Testis (tissue), 3 donors: ENCODE data around the gene WIF1. TPM values are rescaled to one million over a fixed set of nuclear protein-coding genes. Genes with fewer than 3 reads are reported as not detected.

Experiments
- DNase-seq: peaks from one replicate; pipeline ENCODE4 v3.0.0-alpha.2; 2019
- H3K27ac ChIP-seq, 2 donors: fragments of 200-600 bp; sonication (generic); one replicate each; pipeline ENCODE4 v1.5.1; 2019
- H3K27me3 ChIP-seq: fragments of 200-600 bp; sonication (generic); one replicate; pipeline ENCODE4 v1.5.1; 2019
- H3K36me3 ChIP-seq: fragments of 200-600 bp; sonication (generic); one replicate; pipeline ENCODE4 v1.5.1; 2017; ENCODE audit warnings: low read depth; ENCODE audit errors: missing control alignments
- H3K4me1 ChIP-seq: fragments of 200-600 bp; sonication (generic); one replicate; pipeline ENCODE4 v1.5.1; 2019
- H3K4me3 ChIP-seq, 2 donors: fragments of 200-600 bp; sonication (generic); one replicate each; pipeline ENCODE4 v1.5.1; 2017 to 2019
- H3K9me3 ChIP-seq: fragments of 200-600 bp; sonication (generic); one replicate; pipeline ENCODE4 v1.5.1; 2017
- CTCF ChIP-seq, 3 experiments: fragments of 450-650 bp in 2 of 3; fragments of 200-600 bp in 1 of 3; sonication (generic) in 1 of 3; IDR thresholded peaks; one replicate each; pipeline ENCODE4 v1.5.1; 2016 to 2019; ENCODE audit warnings: antibody characterized with exemption in 3 of 3, mild to moderate bottlenecking in 2 of 3, moderate library complexity in 1 of 3
- POLR2A ChIP-seq: fragments of 450-650 bp; IDR thresholded peaks from one replicate; pipeline ENCODE4 v1.6.1; 2017; ENCODE audit warnings: antibody characterized with exemption, mild to moderate bottlenecking, moderate library complexity
- WGBS, 2 donors: methylation state at CpG; one replicate each; pipeline ENCODE4 v1.1.5; 2018; 5-methylcytosine and 5-hydroxymethylcytosine counted together
- intact Hi-C: fragments of 100-400 bp; cut with DNase I; formaldehyde crosslinking; loops from one replicate; pipeline ENCODE4 v1.15.1; 2023; ENCODE audit warnings: low total_unique reads
- polyA plus RNA-seq: library from polyadenylated mRNA; stranded (reverse); fragments of 350-450 nt; fragmentation: Illumina TruSeq; extraction: RNeasy Lipid Tissue Mini Kit (QIAGEN cat#74804); gene quantifications from one replicate; pipeline ENCODE4 v1.2.3, GENCODE V29; 2014; ENCODE audit warnings: low read depth, low replicate concordance; ENCODE audit not compliant: insufficient read depth
- total RNA-seq, 2 donors: library from RNA; depleted of rRNA; stranded (reverse); fragments of >200 nt; gene quantifications; one replicate each; pipeline ENCODE4 v1.2.3, GENCODE V29; 2016

Gene WIF1
- total and polyA plus RNA-seq, 3 donors from 2014 or later, result 0.87 to 4.5 (median 3.1) TPM

GRCh38 chr12:65155784-65156183 lies 34.7 kb upstream of the WIF1 start:
- no peak overlapping the region for H3K4me3 ChIP-seq
- DNase-seq, result no peak
- no peaks in the 10 kb centered on the region for H3K9me3 ChIP-seq
- no peaks in the 10 kb centered on the region for H3K27me3 ChIP-seq
- TF ChIP-seq CTCF (IDR thresholded peaks at IDR 0.05) (no peak), POLR2A (no peak)
- H3K27ac ChIP-seq, result no peak overlapping the region
- H3K36me3 ChIP-seq, result no peaks in the 10 kb centered on the region
- intact Hi-C loops, result no loop called here
- no peaks in the 10 kb centered on the region for H3K4me1 ChIP-seq
- WGBS, 2 donors, result 63 to 67% methylated on average over 3 of the region's 3 CpGs

GRCh38 chr12:65152596-65152995 lies 31.5 kb upstream of the WIF1 start:
- TF ChIP-seq CTCF (IDR thresholded peaks at IDR 0.05), result no peak
- no peak for TF ChIP-seq POLR2A
- intact Hi-C loops, result no loop called here
- no peaks in the 10 kb centered on the region for H3K9me3 ChIP-seq
- no peaks in the 10 kb centered on the region for H3K27me3 ChIP-seq
- H3K4me1 ChIP-seq, result no peaks in the 10 kb centered on the region
- no peak for DNase-seq
- H3K27ac ChIP-seq, result no peak overlapping the region
- H3K4me3 ChIP-seq, result no peak overlapping the region
- H3K36me3 ChIP-seq, result no peaks in the 10 kb centered on the region
- WGBS, 2 donors, result 60 to 75% methylated on average over 1 of the region's 1 CpG

GRCh38 chr12:65152012-65152411 lies 30.9 kb upstream of the WIF1 start:
- Histone ChIP-seq H3K27ac (no peak overlapping the region), H3K4me1 (no peaks in the 10 kb centered on the region), H3K27me3 (no peaks in the 10 kb centered on the region), H3K36me3 (no peaks in the 10 kb centered on the region), H3K4me3 (no peak overlapping the region), H3K9me3 (no peaks in the 10 kb centered on the region)
- intact Hi-C loops, result no loop called here
- no peak for TF ChIP-seq POLR2A
- no peak for TF ChIP-seq CTCF (IDR thresholded peaks at IDR 0.05)
- no peak for DNase-seq

GRCh38 chr12:65147312-65147905 lies 26.3 kb upstream of the WIF1 start:
- DNase-seq, result no peak
- H3K36me3 ChIP-seq, result no peaks in the 10 kb centered on the region
- no peaks in the 10 kb centered on the region for H3K9me3 ChIP-seq
- TF ChIP-seq CTCF (IDR thresholded peaks at IDR 0.05) (no peak), POLR2A (no peak)
- no peak overlapping the region for H3K27ac ChIP-seq
- no peak overlapping the region for H3K4me3 ChIP-seq
- no peaks in the 10 kb centered on the region for H3K27me3 ChIP-seq
- 68 to 83% methylated on average over 2 of the region's 2 CpGs for WGBS, 2 donors
- intact Hi-C loops, result no loop called here
- no peaks in the 10 kb centered on the region for H3K4me1 ChIP-seq

- no peaks in the 10 kb centered on the region for H3K4me1 ChIP-seq
- no peaks in the 10 kb centered on the region for H3K9me3 ChIP-seq
- 87 to 91% methylated on average over 1 of the region's 1 CpG for WGBS, 2 donors
- H3K36me3 ChIP-seq, result no peaks in the 10 kb centered on the region
- no peak overlapping the region for H3K27ac ChIP-seq
- no peaks in the 10 kb centered on the region for H3K27me3 ChIP-seq
- no peak overlapping the region for H3K4me3 ChIP-seq
- no peak for DNase-seq
- intact Hi-C loops, result no loop called here
- no peak for TF ChIP-seq CTCF (IDR thresholded peaks at IDR 0.05)
- TF ChIP-seq POLR2A, result no peak
Measured at GRCh38 chr12:65140738-65141137, 19.6 kb upstream of the WIF1 start.
